Testis (tissue), 3 donors: Measurements from ENCODE around the gene LRFN2. TPM values are rescaled to one million over a fixed set of nuclear protein-coding genes. Genes with fewer than 3 reads are reported as not detected.

Experiments
- DNase-seq: peaks from one replicate; pipeline ENCODE4 v3.0.0-alpha.2; 2019
- H3K27ac ChIP-seq, 2 donors: fragments of 200-600 bp; sonication (generic); one replicate each; pipeline ENCODE4 v1.5.1; 2019
- H3K27me3 ChIP-seq: fragments of 200-600 bp; sonication (generic); one replicate; pipeline ENCODE4 v1.5.1; 2019
- H3K36me3 ChIP-seq: fragments of 200-600 bp; sonication (generic); one replicate; pipeline ENCODE4 v1.5.1; 2017; ENCODE audit warnings: low read depth; ENCODE audit errors: missing control alignments
- H3K4me1 ChIP-seq: fragments of 200-600 bp; sonication (generic); one replicate; pipeline ENCODE4 v1.5.1; 2019
- H3K4me3 ChIP-seq, 2 donors: fragments of 200-600 bp; sonication (generic); one replicate each; pipeline ENCODE4 v1.5.1; 2017 to 2019
- H3K9me3 ChIP-seq: fragments of 200-600 bp; sonication (generic); one replicate; pipeline ENCODE4 v1.5.1; 2017
- CTCF ChIP-seq, 3 experiments: fragments of 450-650 bp in 2 of 3; fragments of 200-600 bp in 1 of 3; sonication (generic) in 1 of 3; IDR thresholded peaks; one replicate each; pipeline ENCODE4 v1.5.1; 2016 to 2019; ENCODE audit warnings: antibody characterized with exemption in 3 of 3, mild to moderate bottlenecking in 2 of 3, moderate library complexity in 1 of 3
- POLR2A ChIP-seq: fragments of 450-650 bp; IDR thresholded peaks from one replicate; pipeline ENCODE4 v1.6.1; 2017; ENCODE audit warnings: antibody characterized with exemption, mild to moderate bottlenecking, moderate library complexity
- WGBS, 2 donors: methylation state at CpG; one replicate each; pipeline ENCODE4 v1.1.5; 2018; 5-methylcytosine and 5-hydroxymethylcytosine counted together
- intact Hi-C: fragments of 100-400 bp; cut with DNase I; formaldehyde crosslinking; loops from one replicate; pipeline ENCODE4 v1.15.1; 2023; ENCODE audit warnings: low total_unique reads
- polyA plus RNA-seq: library from polyadenylated mRNA; stranded (reverse); fragments of 350-450 nt; fragmentation: Illumina TruSeq; extraction: RNeasy Lipid Tissue Mini Kit (QIAGEN cat#74804); gene quantifications from one replicate; pipeline ENCODE4 v1.2.3, GENCODE V29; 2014; ENCODE audit warnings: low read depth, low replicate concordance; ENCODE audit not compliant: insufficient read depth
- total RNA-seq, 2 donors: library from RNA; depleted of rRNA; stranded (reverse); fragments of >200 nt; gene quantifications; one replicate each; pipeline ENCODE4 v1.2.3, GENCODE V29; 2016

LRFN2 gene
- total and polyA plus RNA-seq, 3 donors from 2014 or later, result 1.1 to 3.3 (median 1.6) TPM

GRCh38 chr6:40477246-40478126 is 109.7 kb downstream of the LRFN2 start:
- no peak for DNase-seq
- Histone ChIP-seq H3K4me3 (no peak overlapping the region), H3K36me3 (no peaks in the 10 kb centered on the region), H3K4me1 (peaks cover 16% of the 10 kb centered on the region), H3K27me3 (no peaks in the 10 kb centered on the region), H3K27ac (no peak overlapping the region), H3K9me3 (no peaks in the 10 kb centered on the region)
- intact Hi-C loops, result no loop called here
- TF ChIP-seq CTCF (IDR thresholded peaks at IDR 0.05), result no peak
- no peak for TF ChIP-seq POLR2A
- WGBS, 2 donors, result 56% methylated on average over 17 to 19 of the region's 19 CpGs

DNA sequence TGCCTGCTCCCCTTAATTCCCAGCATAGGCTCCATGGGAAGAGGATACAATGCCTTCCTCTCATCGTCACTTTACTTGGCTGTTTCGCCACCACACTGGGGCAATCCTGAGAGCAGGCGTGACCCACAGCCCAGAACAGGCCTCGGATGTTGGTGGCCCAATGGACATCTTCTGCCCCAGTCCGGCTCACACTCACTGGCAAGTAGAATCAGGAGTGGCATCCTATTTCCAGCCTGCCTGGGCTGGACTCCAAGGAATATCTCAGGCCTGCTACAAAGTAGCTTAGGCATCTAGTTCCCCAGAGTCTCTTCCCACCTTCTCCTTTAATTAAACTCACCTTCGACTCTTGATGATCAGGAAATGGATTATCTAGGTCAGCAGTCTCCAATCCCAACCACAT is 110.5 kb downstream of the LRFN2 start:
- TF ChIP-seq POLR2A, result no peak
- no peak for TF ChIP-seq CTCF (IDR thresholded peaks at IDR 0.05)
- Histone ChIP-seq H3K27ac (no peak overlapping the region), H3K4me3 (no peak overlapping the region), H3K9me3 (no peaks in the 10 kb centered on the region), H3K27me3 (no peaks in the 10 kb centered on the region), H3K36me3 (no peaks in the 10 kb centered on the region), H3K4me1 (peaks cover 16% of the 10 kb centered on the region)
- 64 to 89% methylated on average over 6 of the region's 6 CpGs for WGBS, 2 donors
- peak; percentile 82 for DNase-seq
- intact Hi-C loops, result no loop called here

DNA sequence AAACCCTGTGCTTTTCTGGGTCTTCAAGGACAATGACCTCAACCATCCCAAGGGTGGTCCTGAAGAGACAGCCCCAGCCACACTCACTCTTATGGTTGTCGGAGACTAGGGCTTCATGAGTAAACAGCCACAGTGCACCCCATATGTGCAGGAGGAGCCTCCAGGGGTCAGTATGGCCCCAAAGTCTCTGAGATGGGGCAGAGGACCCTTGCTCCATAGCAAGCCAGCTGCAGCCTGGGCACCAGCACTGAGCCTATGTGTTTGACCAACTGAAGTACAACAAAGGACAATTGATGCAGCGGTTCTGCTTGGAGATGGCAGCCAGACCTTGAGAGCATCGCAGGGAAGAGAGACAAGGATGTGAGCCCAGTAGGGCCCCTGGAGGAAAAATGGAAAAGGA is 112.2 kb downstream of the LRFN2 start:
- H3K4me1 ChIP-seq, result peaks cover 16% of the 10 kb centered on the region
- intact Hi-C loops, result no loop called here
- H3K27ac ChIP-seq, result no peak overlapping the region
- no peaks in the 10 kb centered on the region for H3K9me3 ChIP-seq
- DNase-seq, result no peak
- H3K4me3 ChIP-seq, result no peak overlapping the region
- H3K36me3 ChIP-seq, result no peaks in the 10 kb centered on the region
- WGBS, 2 donors, result 87 to 94% methylated on average over 3 of the region's 3 CpGs
- TF ChIP-seq POLR2A (no peak), CTCF (IDR thresholded peaks at IDR 0.05) (no peak)
- H3K27me3 ChIP-seq, result no peaks in the 10 kb centered on the region

GRCh38 chr6:40473026-40473425 is 114.1 kb downstream of the LRFN2 start:
- DNase-seq, result no peak
- no peaks in the 10 kb centered on the region for H3K9me3 ChIP-seq
- H3K27me3 ChIP-seq, result no peaks in the 10 kb centered on the region
- H3K4me1 ChIP-seq, result peaks cover 16% of the 10 kb centered on the region
- TF ChIP-seq CTCF (IDR thresholded peaks at IDR 0.05), result no peak
- TF ChIP-seq POLR2A, result no peak
- no peaks in the 10 kb centered on the region for H3K36me3 ChIP-seq
- intact Hi-C loops, result no loop called here
- H3K27ac ChIP-seq, result no peak overlapping the region
- WGBS, 2 donors, result 85 to 89% methylated on average over 5 to 6 of the region's 6 CpGs
- H3K4me3 ChIP-seq, result no peak overlapping the region

- TF ChIP-seq POLR2A, result no peak
- Histone ChIP-seq H3K36me3 (no peaks in the 10 kb centered on the region), H3K27me3 (no peaks in the 10 kb centered on the region), H3K9me3 (no peaks in the 10 kb centered on the region), H3K4me3 (no peak overlapping the region), H3K4me1 (peaks cover 16% of the 10 kb centered on the region), H3K27ac (no peak overlapping the region)
- DNase-seq, result no peak
- intact Hi-C loops, result no loop called here
- WGBS, 2 donors, result 46 to 52% methylated on average over 5 of the region's 5 CpGs
Measured at GRCh38 chr6:40472353-40472752, 114.8 kb downstream of the LRFN2 start.
